Measurements from ENCODE around the gene RUSF1.
"Not testable (repeated sequence)": the region's sequence is repeated elsewhere in the genome, so short reads cannot be mapped to it uniquely, and the experiment has no call there.

The RUSF1 gene

GRCh38 chr16:31507929-31508705 is at the start of gene RUSF1:
RUSF1 (minus strand) TSS chr16:31508391; CDS start chr16:31508373, 18 bp downstream.
- no peak for FAIRE-seq

GRCh38 chr16:31542763-31543162 is 34.6 kb upstream of the RUSF1 start:
- no peak for FAIRE-seq

- not testable (repeated sequence) for FAIRE-seq
Observed at GRCh38 chr16:31539762-31540161, 31.6 kb upstream of the RUSF1 start.

- not testable (repeated sequence) for FAIRE-seq
Observed at GRCh38 chr16:31538243-31538598, 30.0 kb upstream of the RUSF1 start.

GRCh38 chr16:31537362-31538242 is 29.4 kb upstream of the RUSF1 start:
- no peak for FAIRE-seq

- no peak for FAIRE-seq
Observed at GRCh38 chr16:31536804-31537361, 28.7 kb upstream of the RUSF1 start.

- no peak for FAIRE-seq
Observed at GRCh38 chr16:31535737-31536136, 27.5 kb upstream of the RUSF1 start.

- FAIRE-seq, result no peak
Observed at GRCh38 chr16:31532896-31533295, 24.7 kb upstream of the RUSF1 start.

GRCh38 chr16:31532120-31532519 is 23.9 kb upstream of the RUSF1 start:
- FAIRE-seq, result no peak

- FAIRE-seq, result no peak
Observed at GRCh38 chr16:31531096-31531495, 22.9 kb upstream of the RUSF1 start.

- no peak for FAIRE-seq
Observed at GRCh38 chr16:31530405-31530804, 22.2 kb upstream of the RUSF1 start.

- no peak for FAIRE-seq
Observed at GRCh38 chr16:31529937-31530312, 21.7 kb upstream of the RUSF1 start.

- FAIRE-seq, result no peak
Observed at GRCh38 chr16:31529108-31529936, 21.1 kb upstream of the RUSF1 start.

- FAIRE-seq, result no peak
Observed at GRCh38 chr16:31528523-31529107, 20.4 kb upstream of the RUSF1 start.

GRCh38 chr16:31527734-31528274 is 19.6 kb upstream of the RUSF1 start, which contains the start of gene AHSP:
AHSP (plus strand) TSS chr16:31527900; CDS start chr16:31528140, 240 bp downstream.
- no peak for FAIRE-seq

GRCh38 chr16:31525113-31525512 is 16.9 kb upstream of the RUSF1 start:
- no peak for FAIRE-seq

- not testable (repeated sequence) for FAIRE-seq
Observed at GRCh38 chr16:31523768-31524167, 15.6 kb upstream of the RUSF1 start.

GRCh38 chr16:31522071-31522470 is 13.9 kb upstream of the RUSF1 start:
- FAIRE-seq, result no peak

- FAIRE-seq, result no peak
Observed at GRCh38 chr16:31521368-31521767, 13.2 kb upstream of the RUSF1 start.

GRCh38 chr16:31519759-31520431 is 11.7 kb upstream of the RUSF1 start:
- FAIRE-seq, result no peak

- no peak for FAIRE-seq
Observed at GRCh38 chr16:31517800-31518402, 9.7 kb upstream of the RUSF1 start.
